Measurements from ENCODE around the gene ZNRF1. TPM values are rescaled to one million over a fixed set of nuclear protein-coding genes. Genes with fewer than 3 reads are reported as not detected.
A peak's percentile ranks its signal among the peaks of the same experiment; 100 is the strongest.
"Not testable (repeated sequence)": the region's sequence is repeated elsewhere in the genome, so short reads cannot be mapped to it uniquely, and the experiment has no call there.

Gene ZNRF1
- total and polyA plus RNA-seq, 8 donors, result 8.8 to 40.1 (median 14.0) TPM

GRCh38 chr16:75121949-75122568 is 123.2 kb downstream of the ZNRF1 start:
- 89 to 94% (median 93%) methylated on average over 6 of the region's 6 CpGs for WGBS, 5 donors
- no peak for TF ChIP-seq POLR2A (IDR thresholded peaks at IDR 0.05)
- no peak for TF ChIP-seq CTCF (IDR thresholded peaks at IDR 0.05)
- no peak for TF ChIP-seq POLR2AphosphoS5 (IDR thresholded peaks at IDR 0.05)
- no peak for TF ChIP-seq EP300 (IDR thresholded peaks at IDR 0.05)
- Histone ChIP-seq H3K36me3 (no peaks in the 10 kb centered on the region), H3K27me3 (no peaks in the 10 kb centered on the region), H3K4me3 (no peak overlapping the region), H3K4me1 (peaks cover 0 to 3% (median under 1%) of the 10 kb centered on the region in 4 donors), H3K9me3 (peaks cover 3 to 19% (median 15%) of the 10 kb centered on the region in 4 donors), H3K27ac (no peak overlapping the region)
- intact Hi-C loops (cut with DNase I; ENCODE audit: low total_unique reads), result no loop called here
- no peak for DNase-seq

DNA sequence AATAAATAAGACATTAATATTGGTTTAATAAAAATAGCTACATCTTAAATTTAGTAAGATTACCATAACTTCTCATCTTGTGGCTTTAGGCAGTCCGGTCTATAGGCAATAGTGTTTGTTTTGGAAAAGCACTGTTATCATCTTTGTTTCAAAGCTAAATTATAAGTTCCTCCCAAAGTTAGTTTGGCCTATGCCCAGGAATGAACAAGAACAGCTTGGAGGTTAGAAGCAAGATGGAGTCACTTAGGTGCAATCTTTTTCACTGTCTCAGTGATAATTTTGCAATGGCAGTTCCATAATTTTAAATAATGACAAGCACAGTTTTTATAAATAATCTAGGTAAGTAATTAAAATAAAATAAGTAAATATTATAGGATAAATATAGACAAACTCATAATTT is 123.8 kb downstream of the ZNRF1 start:
- no peak overlapping the region for H3K4me3 ChIP-seq
- 81 to 96% (median 96%) methylated on average over 1 of the region's 1 CpG for WGBS, 5 donors
- no peak for TF ChIP-seq POLR2AphosphoS5 (IDR thresholded peaks at IDR 0.05)
- no peak for TF ChIP-seq CTCF (IDR thresholded peaks at IDR 0.05)

GRCh38 chr16:75127713-75128415 is 129.0 kb downstream of the ZNRF1 start:
- no peak for TF ChIP-seq CTCF (IDR thresholded peaks at IDR 0.05)
- no peak for TF ChIP-seq POLR2AphosphoS5 (IDR thresholded peaks at IDR 0.05)
- TF ChIP-seq EP300 (IDR thresholded peaks at IDR 0.05), result no peak
- TF ChIP-seq POLR2A (IDR thresholded peaks at IDR 0.05), result no peak
- Histone ChIP-seq H3K4me3 (no peak overlapping the region), H3K27me3 (no peaks in the 10 kb centered on the region), H3K36me3 (no peaks in the 10 kb centered on the region), H3K9me3 (peaks cover 0 to 7% (median 5%) of the 10 kb centered on the region in 4 donors), H3K4me1 (peaks cover 0 to 6% (median 0%) of the 10 kb centered on the region in 4 donors), H3K27ac (no peak overlapping the region)
- 46 to 60% (median 58%) methylated on average over 4 of the region's 4 CpGs for WGBS, 5 donors
- intact Hi-C loops (cut with DNase I; ENCODE audit: low total_unique reads), result no loop called here
- no peak for DNase-seq

More for the DNA sequence above, 123.8 kb downstream of the ZNRF1 start:
- intact Hi-C loops (cut with DNase I; ENCODE audit: low total_unique reads), result no loop called here
- no peak overlapping the region for H3K27ac ChIP-seq
- H3K36me3 ChIP-seq, result no peaks in the 10 kb centered on the region
- H3K27me3 ChIP-seq, result no peaks in the 10 kb centered on the region
- H3K9me3 ChIP-seq, result peaks cover 7 to 24% (median 17%) of the 10 kb centered on the region in 4 donors
- H3K4me1 ChIP-seq, result no peaks in the 10 kb centered on the region
- DNase-seq, result no peak

DNA sequence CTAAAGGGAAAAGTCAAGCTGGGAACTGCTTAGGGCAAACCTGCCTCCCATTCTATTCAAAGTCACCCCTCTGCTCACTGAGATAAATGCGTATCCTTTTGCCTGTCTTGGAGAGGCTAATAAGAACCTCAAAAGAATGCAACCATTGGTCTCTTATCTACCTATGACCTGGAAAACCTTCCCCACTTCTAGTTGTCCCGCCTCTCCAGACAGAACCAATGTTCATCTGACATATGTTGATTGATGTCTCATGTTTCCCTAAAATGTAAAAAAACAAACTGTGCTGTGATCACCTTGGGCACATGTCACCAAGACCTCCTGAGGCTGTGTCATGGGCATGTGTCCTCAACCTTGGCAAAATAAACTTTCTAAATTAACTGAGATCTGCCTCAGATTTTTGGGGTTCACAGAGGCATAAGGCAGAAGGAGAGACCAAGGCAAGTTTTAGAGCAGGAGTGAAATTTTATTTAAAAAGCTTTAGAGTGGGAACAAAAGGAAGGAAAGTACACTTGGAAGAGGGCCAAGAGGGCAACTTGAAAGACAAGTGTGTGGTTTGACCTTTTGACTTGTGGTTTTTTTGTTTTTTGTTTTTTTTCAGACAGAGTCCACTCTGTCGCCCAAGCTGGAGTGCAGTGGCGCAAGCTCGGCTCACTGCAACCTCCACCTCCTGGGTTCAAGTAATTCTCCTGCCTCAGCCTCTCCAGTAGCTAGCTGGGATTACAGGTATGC is 130.8 kb downstream of the ZNRF1 start:
- intact Hi-C loops (cut with DNase I; ENCODE audit: low total_unique reads); H3K27ac ChIP-seq; H3K9me3 ChIP-seq; H3K4me3 ChIP-seq; H3K4me1 ChIP-seq; H3K27me3 ChIP-seq; H3K36me3 ChIP-seq: not testable (repeated sequence)
- peak in 1 of 2 donors; percentile 44 for DNase-seq
- 24 to 44% (median 32%) methylated on average over 5 of the region's 5 CpGs for WGBS, 5 donors

Data from stomach (tissue), 9 donors.